K562 (cell line): Measurements from ENCODE around the gene ARMC12. TPM values are rescaled to one million over a fixed set of nuclear protein-coding genes. Genes with fewer than 3 reads are reported as not detected.

ENCODE experiments used
- ATAC-seq: fragments of 200-7000 bp; cut with Tn5 transposase; 3 replicates; pipeline ENCODE4 v1.9.1; 2020; ENCODE audit warnings: moderate library complexity
- BruUV-seq: library from RNA; stranded (reverse); fragments of 400-500 nt; replicated peaks from 2 replicates; lab custom pipeline; 2021; lab: Mats Ljungman, UMichigan
- CTCF ChIA-PET: fragments of 300-600 bp; formaldehyde crosslinking; extraction: SDS; loops from one replicate; lab custom pipeline; 2021; ENCODE audit warnings: low intra/inter-chr PET ratio; lab: Yijun Ruan, JAX
- POLR2A ChIA-PET: fragments of 300-600, 350-650 bp; sonication (Branson Sonifier 250); formaldehyde crosslinking; extraction: SDS; loops from one replicate; lab custom pipeline; 2021; ENCODE audit warnings: antibody characterized with exemption, inconsistent platforms; lab: Yijun Ruan, JAX
- DNase-seq, 4 experiments: peaks; one replicate each; pipeline versions ENCODE4 v3.0.0 to v3.0.0-alpha.2; 2011 to 2018; ENCODE audit warnings: low spot score in 3 of 4, mixed read lengths in 3 of 4; ENCODE audit errors: extremely low read depth in 1 of 4
- FAIRE-seq: peaks from 2 replicates; lab custom pipeline; 2011; peaks lifted over from hg19 to GRCh38; lab: Jason Lieb, UNC
- H2AFZ ChIP-seq: 2 replicates; pipeline ENCODE4 v1.6.0; 2011; ENCODE audit warnings: low read depth, low read length, control low read depth, inconsistent platforms
- H3K27ac ChIP-seq: fragments of 200-600 bp; 3 replicates; pipeline ENCODE4 v1.8.0; 2011; ENCODE audit warnings: low read depth, mild to moderate bottlenecking, control low read depth, inconsistent platforms, low read length, moderate library complexity, mixed read lengths; ENCODE audit errors: extremely low read depth
- H3K27me3 ChIP-seq, 2 experiments: fragments of 300-600 bp in 1 of 2; 2 replicates in 1 of 2; 3 replicates in 1 of 2; pipeline versions ENCODE4 v1.6.0 to v1.8.0; 2011; ENCODE audit warnings: inconsistent platforms in 2 of 2, low read length in 2 of 2, mild to moderate bottlenecking in 1 of 2, mixed read lengths in 1 of 2, moderate library complexity in 1 of 2; ENCODE audit not compliant: control insufficient read depth in 2 of 2, insufficient read depth in 2 of 2
- H3K36me3 ChIP-seq: fragments of 300-600 bp; 3 replicates; pipeline ENCODE4 v1.8.0; 2011; ENCODE audit warnings: mild to moderate bottlenecking, low read length, inconsistent platforms; ENCODE audit not compliant: control insufficient read depth, insufficient read depth
- H3K4me1 ChIP-seq, 2 experiments: fragments of 200-600 bp in 1 of 2; replicated peaks in 1 of 2; 2 replicates in 1 of 2; 3 replicates in 1 of 2; pipeline versions ENCODE4 v1.5.1 to v1.8.0; 2011; ENCODE audit warnings: inconsistent platforms in 2 of 2, low read length in 2 of 2, mild to moderate bottlenecking in 1 of 2, mixed read lengths in 1 of 2, moderate library complexity in 1 of 2; ENCODE audit not compliant: control insufficient read depth in 2 of 2, insufficient read depth in 2 of 2
- H3K4me2 ChIP-seq: 2 replicates; pipeline ENCODE4 v1.6.1; 2011; ENCODE audit warnings: low read length, control low read depth, inconsistent platforms, mixed read lengths; ENCODE audit not compliant: insufficient read depth
- H3K4me3 ChIP-seq: fragments of 200-600 bp; sonication (generic), shearing (Covaris generic); 2 replicates; pipeline ENCODE4 v1.5.1; 2016; ENCODE audit warnings: control low read depth, inconsistent platforms
- H3K79me2 ChIP-seq: fragments of 200-600 bp; 3 replicates; pipeline ENCODE4 v1.8.0; 2011; ENCODE audit warnings: low read length, inconsistent platforms; ENCODE audit not compliant: control insufficient read depth, insufficient read depth
- H3K9ac ChIP-seq, 2 experiments: 2 replicates each; pipeline versions ENCODE4 v1.6.0 to v1.6.1; 2011; ENCODE audit warnings: low read depth in 2 of 2, low read length in 2 of 2, control low read depth in 1 of 2, inconsistent platforms in 1 of 2, mild to moderate bottlenecking in 1 of 2, mixed read lengths in 1 of 2; ENCODE audit not compliant: insufficient read depth in 1 of 2
- H3K9me1 ChIP-seq: one replicate; pipeline ENCODE4 v1.6.0; 2011; ENCODE audit warnings: inconsistent platforms, mild to moderate bottlenecking, low read length, moderate library complexity; ENCODE audit not compliant: control insufficient read depth, insufficient read depth
- H3K9me3 ChIP-seq: replicated peaks from 2 replicates; pipeline ENCODE4 v1.5.1; 2011; ENCODE audit warnings: low read depth, low read length, inconsistent platforms; ENCODE audit not compliant: control insufficient read depth, insufficient read depth
- H4K20me1 ChIP-seq: replicated peaks from 2 replicates; pipeline ENCODE4 v1.6.1; 2011; ENCODE audit warnings: low read length, inconsistent platforms, mixed read lengths; ENCODE audit not compliant: control insufficient read depth, insufficient read depth
- CBFA2T3 ChIP-seq: fragments of 450-650 bp; IDR thresholded peaks from 2 replicates; pipeline ENCODE4 v1.6.1; 2017
- CHD2 ChIP-seq: IDR thresholded peaks from 2 replicates; pipeline ENCODE4 v1.6.1; 2011; ENCODE audit warnings: low read depth, low read length
- DNMT1 ChIP-seq: fragments of 450-650 bp; IDR thresholded peaks from 2 replicates; pipeline ENCODE4 v1.6.1; 2016; ENCODE audit warnings: antibody characterized with exemption, mild to moderate bottlenecking
- E2F3 ChIP-seq: fragments of 250-450 bp; sonication (Bioruptor Pico); IDR thresholded peaks from 2 replicates; pipeline ENCODE4 v1.4.0; 2020; ENCODE audit warnings: mild to moderate bottlenecking
- FOXA1 ChIP-seq: fragments of 450-650 bp; IDR thresholded peaks from 2 replicates; pipeline ENCODE4 v1.6.1; 2016; ENCODE audit warnings: mild to moderate bottlenecking, borderline replicate concordance
- HNRNPLL ChIP-seq: fragments of 200-400 bp; formaldehyde crosslinking; IDR thresholded peaks from 2 replicates; pipeline ENCODE4 v1.6.1; 2017; ENCODE audit warnings: low read length, low read depth, mild to moderate bottlenecking; ENCODE audit not compliant: poor library complexity, severe bottlenecking
- NCOA1 ChIP-seq: fragments of 450-650 bp; IDR thresholded peaks from 2 replicates; pipeline ENCODE4 v1.6.1; 2016; ENCODE audit warnings: low read depth
- PHB ChIP-seq: fragments of 250-450 bp; sonication (Bioruptor Pico); IDR thresholded peaks from 2 replicates; pipeline ENCODE4 v1.5.0; 2021
- POLR2B ChIP-seq: fragments of 450-650 bp; IDR thresholded peaks from 2 replicates; pipeline ENCODE4 v1.6.1; 2018; ENCODE audit warnings: low read depth; ENCODE audit not compliant: partially characterized antibody
- WGBS: fragments of 100-300 bp; shearing (Covaris generic); methylation state at CpG from one replicate; pipeline ENCODE4 v1.1.6; 2016; ENCODE audit warnings: low coverage, mixed read lengths; ENCODE audit not compliant: insufficient coverage; ENCODE audit errors: missing lambda C conversion rate; 5-methylcytosine and 5-hydroxymethylcytosine counted together
- in situ Hi-C: fragments of 300-500 bp; cut with MboI; formaldehyde crosslinking; loops from 4 replicates; pipeline ENCODE4 v1.15.0; 2018; ENCODE audit warnings: inconsistent platforms, mixed read lengths
- intact Hi-C: fragments of 100-400 bp; cut with micrococcal nuclease; formaldehyde crosslinking; loops from 2 replicates; pipeline ENCODE4 v1.14.2; 2022
- polyA plus RNA-seq, 8 experiments: library from polyadenylated mRNA; depleted of rRNA in 4 of 8; stranded (reverse) in 5 of 8; unstranded in 3 of 8; fragments of >200 nt; fragmentation: Nextera tagmentation in 2 of 8; fragmentation: Illumina TruSeq in 1 of 8; extraction: Ambion mirVana in 2 of 8; extraction: Trizol in 1 of 8; gene quantifications; 2 replicates each; pipeline versions ENCODE4 v1.2.1 to v1.2.3, GENCODE V29; 2011 to 2014; ENCODE audit warnings: inconsistent platforms in 1 of 8, missing spikeins in 1 of 8
- total RNA-seq, 7 experiments: library from RNA; depleted of rRNA in 6 of 7; stranded (reverse); fragments of >200 nt in 6 of 7; fragmentation: Illumina TruSeq in 2 of 7; extraction: Trizol in 2 of 7; gene quantifications; 2 replicates each; pipeline versions ENCODE4 v1.2.1 to v1.2.3, GENCODE V29; 2011 to 2021; ENCODE audit warnings: low replicate concordance in 1 of 7
- TF ChIP-seq, protein P1 (sequence below): fragments of 450-650 bp; IDR thresholded peaks from 2 replicates; pipeline ENCODE4 v1.6.1; 2016; ENCODE audit warnings: antibody characterized with exemption
- TF ChIP-seq, protein P2 (sequence below): fragments of 250-450 bp; sonication (Bioruptor Pico); IDR thresholded peaks from 2 replicates; pipeline ENCODE4 v1.8.0; 2021; ENCODE audit warnings: mild to moderate bottlenecking, moderate library complexity
- TF ChIP-seq, protein P3 (sequence below): fragments of 150-350 bp; IDR thresholded peaks from 2 replicates; pipeline ENCODE4 v1.6.1; 2014; ENCODE audit warnings: low read depth, mild to moderate bottlenecking, low read length, borderline replicate concordance
- TF ChIP-seq, protein P4 (sequence below): fragments of 200-800 bp; sonication (Bioruptor generic); IDR thresholded peaks from 2 replicates; pipeline ENCODE4 v1.6.1; 2017; ENCODE audit warnings: missing genetic modification characterization, missing compliant biosample characterization

ARMC12 gene
- total and polyA plus RNA-seq, 9 of the 15 experiments (the other 6 are each of a cell fraction or from before 2014, with no cell fraction given): 0.09 to 0.58 (median 0.31) TPM; not detected in 3

DNA sequence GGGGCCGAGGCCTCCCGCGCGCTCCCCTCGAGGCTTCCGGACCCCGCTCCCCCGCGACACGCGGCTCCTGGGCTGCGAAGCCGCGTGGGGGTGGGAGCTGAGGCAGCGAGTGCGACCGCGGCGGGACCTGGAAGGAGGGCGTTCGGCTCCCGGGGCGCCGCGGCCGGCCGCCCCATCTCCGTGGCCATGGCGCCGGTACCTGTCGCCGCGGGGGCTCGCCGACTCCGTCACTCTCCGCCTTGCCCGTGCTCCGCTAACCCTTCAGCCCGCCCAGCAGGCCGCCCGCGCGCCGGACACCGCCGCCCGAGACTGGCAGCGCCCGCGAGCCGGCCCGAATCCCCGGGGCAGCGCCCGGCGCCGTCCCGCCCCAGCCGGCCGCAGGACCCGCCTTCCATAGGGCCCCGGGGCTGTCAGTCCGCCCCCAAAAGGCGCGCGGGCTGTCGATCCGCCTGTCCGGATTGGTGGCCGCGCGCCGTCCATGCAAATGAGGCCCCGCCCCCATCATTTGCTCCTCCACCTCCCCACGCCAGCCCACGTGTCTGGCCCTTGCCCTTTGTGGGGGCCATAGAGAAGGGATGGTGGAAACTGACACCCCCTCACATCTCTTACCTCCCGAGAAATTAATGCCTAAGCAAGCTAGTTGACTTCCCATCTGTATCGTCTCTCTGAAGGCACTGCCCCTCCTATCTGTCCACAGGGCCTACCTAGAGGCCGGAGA, 48.1 kb upstream of the ARMC12 start, which contains the start of gene FKBP5:
Gene FKBP5, minus strand, starts transcription at position 311 of the 718 bp plus-strand sequence. CDS start 46,091 bp downstream, outside the sequence.
- Histone ChIP-seq H3K4me3 (peak within 1 kb of the TSS; percentile 96), H3K27me3 (no peaks in the 10 kb centered on the region), H3K9me1 (no peaks in the 10 kb centered on the region), H3K79me2 (peaks cover 50% of the 10 kb centered on the region), H3K4me1 (peaks cover 5 to 24% of the 10 kb centered on the region in 2 experiments; a peak in 4 of 5 replicates), H3K4me2 (peak within 1 kb of the TSS; percentile 100), H4K20me1 (peaks cover 7% of the 10 kb centered on the region), H2AFZ (peak within 1 kb of the TSS; percentile 93), H3K9me3 (no peaks in the 10 kb centered on the region), H3K9ac (peak within 1 kb of the TSS; percentile 84 to 97), H3K36me3 (peaks cover 10% of the 10 kb centered on the region; the same call in 1 of the 3 replicates), H3K27ac (peak within 1 kb of the TSS; percentile 86)
- CTCF ChIA-PET: no interaction called here
- 1% methylated on average over 67 of the region's 80 CpGs for WGBS
- BruUV-seq: no TSS peak
- DNase-seq (peak; percentile 98 to 100 (median 99)), ATAC-seq (peak; percentile 92), FAIRE-seq (peak; percentile 88)
- in situ Hi-C loops (no loop called here), intact Hi-C loops (loop anchor here (1.0 to 5.0 kb wide), 3 partner anchors 40 to 106 kb away; no protein-coding TSS in a partner anchor)
- POLR2A ChIA-PET: interaction anchor here (0.7 kb wide), 1 partner anchor 410 kb away, joined by 3 read pairs; no protein-coding TSS in a partner anchor
- TF ChIP-seq, protein P1, sequence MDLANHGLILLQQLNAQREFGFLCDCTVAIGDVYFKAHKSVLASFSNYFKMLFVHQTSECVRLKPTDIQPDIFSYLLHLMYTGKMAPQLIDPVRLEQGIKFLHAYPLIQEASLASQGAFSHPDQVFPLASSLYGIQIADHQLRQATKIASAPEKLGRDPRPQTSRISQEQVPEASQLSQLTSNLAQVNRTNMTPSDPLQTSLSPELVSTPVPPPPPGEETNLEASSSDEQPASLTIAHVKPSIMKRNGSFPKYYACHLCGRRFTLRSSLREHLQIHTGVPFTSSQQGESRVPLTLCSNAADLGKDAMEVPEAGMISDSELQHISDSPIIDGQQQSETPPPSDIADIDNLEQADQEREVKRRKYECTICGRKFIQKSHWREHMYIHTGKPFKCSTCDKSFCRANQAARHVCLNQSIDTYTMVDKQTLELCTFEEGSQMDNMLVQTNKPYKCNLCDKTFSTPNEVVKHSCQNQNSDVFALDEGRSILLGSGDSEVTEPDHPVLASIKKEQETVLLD: peak; percentile 72; the same call in 1 of the 2 replicates
- TF ChIP-seq, protein P2, sequence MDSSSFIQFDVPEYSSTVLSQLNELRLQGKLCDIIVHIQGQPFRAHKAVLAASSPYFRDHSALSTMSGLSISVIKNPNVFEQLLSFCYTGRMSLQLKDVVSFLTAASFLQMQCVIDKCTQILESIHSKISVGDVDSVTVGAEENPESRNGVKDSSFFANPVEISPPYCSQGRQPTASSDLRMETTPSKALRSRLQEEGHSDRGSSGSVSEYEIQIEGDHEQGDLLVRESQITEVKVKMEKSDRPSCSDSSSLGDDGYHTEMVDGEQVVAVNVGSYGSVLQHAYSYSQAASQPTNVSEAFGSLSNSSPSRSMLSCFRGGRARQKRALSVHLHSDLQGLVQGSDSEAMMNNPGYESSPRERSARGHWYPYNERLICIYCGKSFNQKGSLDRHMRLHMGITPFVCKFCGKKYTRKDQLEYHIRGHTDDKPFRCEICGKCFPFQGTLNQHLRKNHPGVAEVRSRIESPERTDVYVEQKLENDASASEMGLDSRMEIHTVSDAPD: no peak
- no peak for TF ChIP-seq NCOA1
- TF ChIP-seq, protein P3, sequence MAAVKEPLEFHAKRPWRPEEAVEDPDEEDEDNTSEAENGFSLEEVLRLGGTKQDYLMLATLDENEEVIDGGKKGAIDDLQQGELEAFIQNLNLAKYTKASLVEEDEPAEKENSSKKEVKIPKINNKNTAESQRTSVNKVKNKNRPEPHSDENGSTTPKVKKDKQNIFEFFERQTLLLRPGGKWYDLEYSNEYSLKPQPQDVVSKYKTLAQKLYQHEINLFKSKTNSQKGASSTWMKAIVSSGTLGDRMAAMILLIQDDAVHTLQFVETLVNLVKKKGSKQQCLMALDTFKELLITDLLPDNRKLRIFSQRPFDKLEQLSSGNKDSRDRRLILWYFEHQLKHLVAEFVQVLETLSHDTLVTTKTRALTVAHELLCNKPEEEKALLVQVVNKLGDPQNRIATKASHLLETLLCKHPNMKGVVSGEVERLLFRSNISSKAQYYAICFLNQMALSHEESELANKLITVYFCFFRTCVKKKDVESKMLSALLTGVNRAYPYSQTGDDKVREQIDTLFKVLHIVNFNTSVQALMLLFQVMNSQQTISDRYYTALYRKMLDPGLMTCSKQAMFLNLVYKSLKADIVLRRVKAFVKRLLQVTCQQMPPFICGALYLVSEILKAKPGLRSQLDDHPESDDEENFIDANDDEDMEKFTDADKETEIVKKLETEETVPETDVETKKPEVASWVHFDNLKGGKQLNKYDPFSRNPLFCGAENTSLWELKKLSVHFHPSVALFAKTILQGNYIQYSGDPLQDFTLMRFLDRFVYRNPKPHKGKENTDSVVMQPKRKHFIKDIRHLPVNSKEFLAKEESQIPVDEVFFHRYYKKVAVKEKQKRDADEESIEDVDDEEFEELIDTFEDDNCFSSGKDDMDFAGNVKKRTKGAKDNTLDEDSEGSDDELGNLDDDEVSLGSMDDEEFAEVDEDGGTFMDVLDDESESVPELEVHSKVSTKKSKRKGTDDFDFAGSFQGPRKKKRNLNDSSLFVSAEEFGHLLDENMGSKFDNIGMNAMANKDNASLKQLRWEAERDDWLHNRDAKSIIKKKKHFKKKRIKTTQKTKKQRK: no peak
- peak; percentile 68 for TF ChIP-seq CHD2
- peak; percentile 41 for TF ChIP-seq POLR2B
- TF ChIP-seq, protein P4, sequence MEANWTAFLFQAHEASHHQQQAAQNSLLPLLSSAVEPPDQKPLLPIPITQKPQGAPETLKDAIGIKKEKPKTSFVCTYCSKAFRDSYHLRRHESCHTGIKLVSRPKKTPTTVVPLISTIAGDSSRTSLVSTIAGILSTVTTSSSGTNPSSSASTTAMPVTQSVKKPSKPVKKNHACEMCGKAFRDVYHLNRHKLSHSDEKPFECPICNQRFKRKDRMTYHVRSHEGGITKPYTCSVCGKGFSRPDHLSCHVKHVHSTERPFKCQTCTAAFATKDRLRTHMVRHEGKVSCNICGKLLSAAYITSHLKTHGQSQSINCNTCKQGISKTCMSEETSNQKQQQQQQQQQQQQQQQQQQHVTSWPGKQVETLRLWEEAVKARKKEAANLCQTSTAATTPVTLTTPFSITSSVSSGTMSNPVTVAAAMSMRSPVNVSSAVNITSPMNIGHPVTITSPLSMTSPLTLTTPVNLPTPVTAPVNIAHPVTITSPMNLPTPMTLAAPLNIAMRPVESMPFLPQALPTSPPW (CRISPR knock-in tag): peak; percentile 55
- no peak for TF ChIP-seq HNRNPLL
- no peak for TF ChIP-seq DNMT1
- TF ChIP-seq CBFA2T3: no peak
- 0 out of 2 replicates have a peak, but pooled peaks have one; percentile 19 for TF ChIP-seq PHB
- no peak for TF ChIP-seq FOXA1
- TF ChIP-seq E2F3: no peak; the same call in 1 of the 2 replicates
